ENCODE measurements around the gene CFAP221. TPM values are rescaled to one million over a fixed set of nuclear protein-coding genes. Genes with fewer than 3 reads are reported as not detected.

Gene CFAP221
- total RNA-seq, 1 experiment from 2014 or later = 10.0 TPM

GRCh38 chr2:119696005-119696404, 151.8 kb downstream of the CFAP221 start:
- no peak for DNase-seq
- peaks cover 28% of the 10 kb centered on the region for H3K4me1 Mint-ChIP-seq (ENCODE audit: low read depth, unreplicated experiment)
- no peak overlapping the region for H3K27ac Mint-ChIP-seq (ENCODE audit: unreplicated experiment)
- no TSS peak for BruUV-seq (replicated peaks)
- no peaks in the 10 kb centered on the region for H3K36me3 Mint-ChIP-seq (ENCODE audit: insufficient read depth, unreplicated experiment)
- intact Hi-C loops (cut with micrococcal nuclease; ENCODE audit: unreplicated experiment) = no loop called here
- no peak for TF ChIP-seq CTCF (IDR thresholded peaks at IDR 0.05; ENCODE audit: unreplicated experiment)
- no peak overlapping the region for H3K4me3 Mint-ChIP-seq (ENCODE audit: low read depth, unreplicated experiment)
- peaks cover 3% of the 10 kb centered on the region for H3K9me3 Mint-ChIP-seq (ENCODE audit: low read depth, unreplicated experiment)
- no peaks in the 10 kb centered on the region for H3K27me3 Mint-ChIP-seq (ENCODE audit: unreplicated experiment)
- CTCF ChIA-PET = no interaction called here

- Mint-ChIP-seq H3K4me1 (ENCODE audit: low read depth, unreplicated experiment) (peaks cover 28% of the 10 kb centered on the region), H3K27me3 (ENCODE audit: unreplicated experiment) (no peaks in the 10 kb centered on the region), H3K4me3 (ENCODE audit: low read depth, unreplicated experiment) (no peak overlapping the region), H3K27ac (ENCODE audit: unreplicated experiment) (peak overlapping the region; percentile 16), H3K9me3 (ENCODE audit: low read depth, unreplicated experiment) (peaks cover 3% of the 10 kb centered on the region), H3K36me3 (ENCODE audit: insufficient read depth, unreplicated experiment) (no peaks in the 10 kb centered on the region)
- DNase-seq = no peak
- intact Hi-C loops (cut with micrococcal nuclease; ENCODE audit: unreplicated experiment) = no loop called here
- BruUV-seq (replicated peaks) = no TSS peak
- CTCF ChIA-PET = no interaction called here
- no peak for TF ChIP-seq CTCF (IDR thresholded peaks at IDR 0.05; ENCODE audit: unreplicated experiment)
These were observed 152.3 kb downstream of the CFAP221 start for GRCh38 chr2:119696494-119697030.

- no peak overlapping the region for H3K4me3 Mint-ChIP-seq (ENCODE audit: low read depth, unreplicated experiment)
- CTCF ChIA-PET = no interaction called here
- no TSS peak for BruUV-seq (replicated peaks)
- no peak for DNase-seq
- peaks cover 3% of the 10 kb centered on the region for H3K9me3 Mint-ChIP-seq (ENCODE audit: low read depth, unreplicated experiment)
- intact Hi-C loops (cut with micrococcal nuclease; ENCODE audit: unreplicated experiment) = no loop called here
- no peaks in the 10 kb centered on the region for H3K27me3 Mint-ChIP-seq (ENCODE audit: unreplicated experiment)
- no peak for TF ChIP-seq CTCF (IDR thresholded peaks at IDR 0.05; ENCODE audit: unreplicated experiment)
- no peak overlapping the region for H3K27ac Mint-ChIP-seq (ENCODE audit: unreplicated experiment)
- peaks cover 28% of the 10 kb centered on the region for H3K4me1 Mint-ChIP-seq (ENCODE audit: low read depth, unreplicated experiment)
- H3K36me3 Mint-ChIP-seq (ENCODE audit: insufficient read depth, unreplicated experiment) = no peaks in the 10 kb centered on the region
These were observed 153.2 kb downstream of the CFAP221 start for GRCh38 chr2:119697290-119698020.

GRCh38 chr2:119698246-119698645, 154.0 kb downstream of the CFAP221 start:
- TF ChIP-seq CTCF (IDR thresholded peaks at IDR 0.05; ENCODE audit: unreplicated experiment) = no peak
- no TSS peak for BruUV-seq (replicated peaks)
- CTCF ChIA-PET = no interaction called here
- no peak for DNase-seq
- no peak overlapping the region for H3K27ac Mint-ChIP-seq (ENCODE audit: unreplicated experiment)
- H3K9me3 Mint-ChIP-seq (ENCODE audit: low read depth, unreplicated experiment) = peaks cover 3% of the 10 kb centered on the region
- no peaks in the 10 kb centered on the region for H3K27me3 Mint-ChIP-seq (ENCODE audit: unreplicated experiment)
- no peak overlapping the region for H3K4me3 Mint-ChIP-seq (ENCODE audit: low read depth, unreplicated experiment)
- H3K36me3 Mint-ChIP-seq (ENCODE audit: insufficient read depth, unreplicated experiment) = no peaks in the 10 kb centered on the region
- peaks cover 28% of the 10 kb centered on the region for H3K4me1 Mint-ChIP-seq (ENCODE audit: low read depth, unreplicated experiment)
- intact Hi-C loops (cut with micrococcal nuclease; ENCODE audit: unreplicated experiment) = no loop called here

All from Calu3 (cell line).